NCI-H2107 treated with DMSO at 0.1 percent for 48 hours (cell line): Measurements from ENCODE around the gene IRF2BP1.

Experiments
- DNase-seq: peaks from one replicate; lab custom pipeline; 2025; ENCODE audit not compliant: unreplicated experiment; lab: John Stamatoyannopoulos, UW

IRF2BP1 gene

DNA sequence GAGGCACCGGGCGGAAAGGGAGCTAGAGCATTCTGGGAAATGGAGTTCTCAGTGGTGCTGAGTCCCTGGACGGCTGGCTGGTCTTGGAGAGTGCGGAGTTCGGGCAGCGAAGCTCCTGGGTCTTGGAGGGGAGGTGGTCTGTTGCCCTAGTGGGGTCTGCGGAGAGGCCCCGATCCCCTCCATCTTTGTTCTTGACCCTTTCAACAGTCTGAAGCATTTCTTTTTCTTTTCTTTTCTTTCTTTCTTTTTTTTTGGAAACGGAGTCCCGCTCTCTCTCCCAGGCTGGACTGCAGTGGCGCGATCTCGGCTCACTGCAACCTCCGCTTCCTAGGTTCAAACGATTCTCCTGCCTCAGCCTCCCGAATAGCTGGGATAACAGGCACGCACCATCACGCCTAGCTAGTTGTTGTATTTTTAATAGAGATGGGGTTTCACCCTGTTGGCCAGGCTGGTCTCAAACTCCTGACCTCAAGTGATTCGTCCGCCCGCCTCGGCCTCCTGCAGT, 22.6 kb downstream of the IRF2BP1 start:
- no peak for DNase-seq

- DNase-seq = peak; percentile 94
Measured at GRCh38 chr19:45862564-45863334, 23.2 kb downstream of the IRF2BP1 start, which contains the start of gene SYMPK. TSS of gene SYMPK (minus strand) at chr19:45863147. CDS start at chr19:45854495, 8,652 bp downstream.

- no peak for DNase-seq
Measured at GRCh38 chr19:45862271-45862563, 23.7 kb downstream of the IRF2BP1 start.

DNA sequence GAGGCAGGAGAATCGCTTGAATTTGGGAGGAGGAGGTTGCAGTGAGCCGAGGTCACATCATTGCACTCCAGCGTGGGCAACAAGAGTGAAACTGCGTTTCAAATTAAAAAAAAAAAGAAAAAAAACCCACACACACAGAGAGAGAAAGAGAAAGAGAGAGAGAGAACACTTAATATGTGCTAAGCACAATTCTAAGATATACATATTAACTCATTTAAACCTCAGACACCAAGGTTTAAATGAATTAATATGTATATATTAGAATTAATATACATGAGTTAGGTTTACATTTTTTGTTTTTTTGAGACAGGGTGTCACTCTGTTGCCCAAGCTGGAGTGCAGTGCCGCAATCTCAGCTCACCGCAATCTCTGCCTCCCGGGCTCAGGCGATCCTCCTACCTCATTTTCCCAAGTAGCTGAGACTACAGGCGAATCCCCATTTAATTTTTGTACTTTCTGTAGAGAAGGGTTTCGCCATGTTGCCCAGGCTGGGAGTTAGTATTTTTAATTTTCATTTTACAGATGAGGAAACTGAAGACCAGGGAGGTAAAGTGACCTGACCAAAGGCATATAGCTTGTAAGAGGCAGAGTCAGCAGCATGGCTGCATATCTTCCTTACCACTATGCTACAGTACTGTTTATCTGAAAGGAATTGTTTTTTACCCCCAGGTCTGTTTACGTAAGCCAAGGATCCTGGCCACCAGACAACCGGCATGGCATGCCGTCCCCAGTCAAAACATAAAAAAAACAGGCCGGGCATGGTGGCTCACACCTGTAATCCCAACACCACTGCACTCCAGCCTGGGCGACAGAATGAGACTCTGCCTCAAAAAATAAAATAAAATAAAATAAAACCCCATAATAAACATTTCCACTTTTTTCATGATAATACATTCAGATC, 25.3 kb downstream of the IRF2BP1 start:
- DNase-seq = no peak

DNA sequence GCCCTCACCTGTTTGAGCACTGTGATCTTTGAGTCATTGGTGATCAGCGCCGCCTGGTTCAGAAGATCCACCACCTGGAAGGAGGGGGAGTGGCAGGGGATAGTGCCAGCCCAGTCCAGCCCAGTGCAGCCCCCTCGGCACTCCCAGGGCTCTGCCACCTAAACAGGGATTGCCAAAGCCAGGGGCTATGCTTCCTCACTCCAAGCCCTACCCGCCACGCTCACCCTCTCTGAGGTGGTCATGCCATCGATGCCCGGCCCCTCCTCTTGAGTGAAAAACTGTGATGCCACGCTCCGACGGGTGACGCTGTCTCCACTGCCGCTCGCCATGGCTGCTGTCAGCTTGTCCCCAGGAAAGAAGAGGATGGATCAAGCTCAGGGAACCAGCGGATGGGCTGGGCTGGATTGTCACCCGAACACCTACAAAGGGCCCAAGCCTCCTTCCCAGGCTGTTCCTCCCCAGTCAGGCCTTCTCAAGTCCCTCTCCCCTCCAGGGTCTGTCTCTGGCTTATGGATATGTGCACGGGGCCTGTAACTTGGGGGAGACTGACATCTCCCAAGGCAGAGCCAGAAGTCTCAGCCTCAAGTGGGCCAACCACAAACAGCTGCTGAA, 31.7 kb downstream of the IRF2BP1 start:
- no peak for DNase-seq

- peak; percentile 56 for DNase-seq
Measured at GRCh38 chr19:45852983-45853382, 33.0 kb downstream of the IRF2BP1 start.

DNA sequence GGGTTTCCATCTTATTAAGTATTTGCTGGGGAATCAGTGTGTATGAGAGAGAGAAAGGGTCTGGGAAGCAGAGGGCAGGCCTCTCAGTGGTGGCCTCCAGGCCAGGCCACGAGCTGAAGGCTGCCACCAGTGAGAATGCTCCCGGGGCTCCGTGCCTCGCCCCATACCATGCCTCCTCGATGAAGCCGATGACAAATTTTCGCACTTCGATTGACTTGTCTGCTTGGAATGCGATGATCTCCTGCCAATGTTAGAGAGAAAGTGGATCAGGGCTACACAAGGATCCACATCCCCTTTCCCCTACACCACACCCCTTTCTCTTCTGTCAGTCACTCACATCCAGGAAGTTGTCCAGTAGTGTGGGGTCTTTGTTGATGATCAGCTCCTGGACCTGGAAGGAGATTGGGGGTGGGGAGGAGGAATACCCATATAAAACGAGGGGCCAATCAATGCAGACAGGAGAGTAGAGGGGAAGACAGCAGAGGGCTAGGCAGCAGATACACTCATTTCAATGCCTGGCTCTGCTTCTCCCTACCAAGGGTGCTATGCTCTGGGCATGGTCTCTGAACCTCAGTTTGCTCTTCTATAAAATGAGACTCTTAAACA, 33.7 kb downstream of the IRF2BP1 start:
- DNase-seq = no peak

- no peak for DNase-seq
Measured at GRCh38 chr19:45848922-45849321, 37.0 kb downstream of the IRF2BP1 start.

GRCh38 chr19:45847663-45848062, 38.3 kb downstream of the IRF2BP1 start:
- no peak for DNase-seq

- no peak for DNase-seq
Measured at GRCh38 chr19:45842198-45842597, 43.7 kb downstream of the IRF2BP1 start.

DNA sequence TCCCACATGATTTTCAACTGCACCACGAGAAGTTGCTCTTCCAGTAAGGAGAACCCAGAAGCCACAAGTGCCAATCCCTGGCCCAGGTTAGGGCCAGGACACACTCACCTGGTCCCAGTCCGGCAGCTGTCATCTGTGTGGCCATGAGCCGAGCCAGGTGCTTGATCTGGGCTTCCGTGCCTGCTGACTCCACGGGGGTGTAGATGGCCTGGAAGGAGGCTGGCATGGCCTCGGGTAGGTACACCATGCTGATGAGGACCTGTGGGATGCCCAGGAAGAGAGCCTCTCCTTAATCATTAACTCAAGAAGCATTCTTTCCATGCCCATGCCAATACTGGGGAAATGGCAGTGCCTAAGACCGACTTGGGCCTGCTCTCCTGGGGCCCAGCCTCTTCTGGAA, 51.0 kb downstream of the IRF2BP1 start:
- no peak for DNase-seq
